GM13977 (cell line): ENCODE data around the gene PHAF1.

Experiments used
- DNase-seq: peaks from one replicate; pipeline ENCODE4 v3.0.0; 2012; ENCODE audit warnings: low spot score
- in situ Hi-C: fragments of 300-500 bp; cut with MboI; formaldehyde crosslinking; loops from one replicate; pipeline ENCODE4 v1.12.0; 2022; ENCODE audit warnings: low sequenced_read_pairs, low pct_unique_long_range_greater_than_20kb, mixed read lengths, inconsistent platforms; ENCODE audit not compliant: unreplicated experiment
- TF ChIP-seq, protein P1 (sequence below): IDR thresholded peaks from 2 replicates; pipeline ENCODE4 v1.5.1; 2012; ENCODE audit warnings: mild to moderate bottlenecking, control low read depth; ENCODE audit not compliant: insufficient read depth; ENCODE audit errors: extremely low read depth, missing control alignments

The PHAF1 gene

DNA sequence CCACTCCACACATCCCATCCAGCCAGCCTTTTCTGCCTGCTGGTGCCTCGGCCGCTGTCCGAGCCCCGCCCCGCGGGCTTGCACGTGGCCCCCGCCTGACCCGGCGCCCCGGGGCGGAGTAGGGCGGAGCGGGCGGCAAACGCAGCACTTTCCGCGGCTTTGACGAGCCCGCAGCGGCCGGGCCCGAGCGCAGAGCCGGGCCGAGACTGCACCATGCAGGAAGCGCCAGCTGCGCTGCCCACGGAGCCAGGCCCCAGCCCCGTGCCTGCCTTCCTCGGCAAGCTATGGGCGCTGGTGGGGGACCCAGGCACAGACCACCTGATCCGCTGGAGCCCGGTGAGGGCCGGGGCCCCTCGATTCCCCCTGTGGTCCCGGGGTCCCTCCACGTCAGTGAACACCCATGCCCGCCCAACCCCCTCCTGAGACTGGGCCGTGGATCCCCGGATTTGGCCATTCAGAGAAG lies 54.9 kb downstream of the PHAF1 start, which contains the start of gene HSF4:
HSF4 (plus strand) TSS at position 147 of the 463 bp plus-strand sequence; CDS start at position 214, 67 bp downstream.
- peak; percentile 70 for DNase-seq
- TF ChIP-seq, protein P1, sequence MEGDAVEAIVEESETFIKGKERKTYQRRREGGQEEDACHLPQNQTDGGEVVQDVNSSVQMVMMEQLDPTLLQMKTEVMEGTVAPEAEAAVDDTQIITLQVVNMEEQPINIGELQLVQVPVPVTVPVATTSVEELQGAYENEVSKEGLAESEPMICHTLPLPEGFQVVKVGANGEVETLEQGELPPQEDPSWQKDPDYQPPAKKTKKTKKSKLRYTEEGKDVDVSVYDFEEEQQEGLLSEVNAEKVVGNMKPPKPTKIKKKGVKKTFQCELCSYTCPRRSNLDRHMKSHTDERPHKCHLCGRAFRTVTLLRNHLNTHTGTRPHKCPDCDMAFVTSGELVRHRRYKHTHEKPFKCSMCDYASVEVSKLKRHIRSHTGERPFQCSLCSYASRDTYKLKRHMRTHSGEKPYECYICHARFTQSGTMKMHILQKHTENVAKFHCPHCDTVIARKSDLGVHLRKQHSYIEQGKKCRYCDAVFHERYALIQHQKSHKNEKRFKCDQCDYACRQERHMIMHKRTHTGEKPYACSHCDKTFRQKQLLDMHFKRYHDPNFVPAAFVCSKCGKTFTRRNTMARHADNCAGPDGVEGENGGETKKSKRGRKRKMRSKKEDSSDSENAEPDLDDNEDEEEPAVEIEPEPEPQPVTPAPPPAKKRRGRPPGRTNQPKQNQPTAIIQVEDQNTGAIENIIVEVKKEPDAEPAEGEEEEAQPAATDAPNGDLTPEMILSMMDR: no peak
- in situ Hi-C loops: no loop called here

- TF ChIP-seq, protein P1: no peak
- no peak for DNase-seq
- in situ Hi-C loops: no loop called here
Measured at GRCh38 chr16:67165121-67166078, 55.7 kb downstream of the PHAF1 start.

GRCh38 chr16:67166110-67166547 lies 56.4 kb downstream of the PHAF1 start:
- no peak for DNase-seq
- in situ Hi-C loops: no loop called here
- TF ChIP-seq, protein P1: no peak

DNA sequence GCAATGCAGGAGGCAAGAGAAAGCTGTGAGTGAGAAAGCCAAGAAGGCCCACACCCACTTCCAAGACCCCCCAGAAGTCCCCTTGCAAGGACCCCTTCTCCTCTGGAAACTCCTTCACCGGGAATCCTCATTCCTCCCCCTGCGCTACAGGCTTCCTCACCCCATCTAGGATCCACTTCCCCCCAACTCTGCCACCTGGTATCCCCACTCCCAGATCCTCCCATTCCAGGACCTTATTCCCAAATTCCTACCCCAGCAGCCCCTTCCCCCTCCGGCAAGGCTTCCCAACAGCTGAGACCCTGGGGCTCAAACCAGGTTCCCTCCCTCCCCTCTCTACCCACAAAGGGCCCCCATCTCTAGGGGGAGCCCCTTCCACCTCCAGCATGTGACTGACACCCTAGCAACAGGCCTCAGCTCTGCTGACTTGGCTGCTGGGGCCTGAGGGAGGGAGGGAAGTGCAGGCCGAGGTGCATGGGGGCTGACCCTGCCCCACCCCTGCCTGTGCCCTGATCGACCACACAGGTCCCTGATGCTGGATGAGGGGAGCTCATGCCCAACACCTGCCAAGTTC lies 56.9 kb downstream of the PHAF1 start:
- TF ChIP-seq, protein P1: peak; percentile 23
- in situ Hi-C loops: no loop called here
- DNase-seq: no peak

DNA sequence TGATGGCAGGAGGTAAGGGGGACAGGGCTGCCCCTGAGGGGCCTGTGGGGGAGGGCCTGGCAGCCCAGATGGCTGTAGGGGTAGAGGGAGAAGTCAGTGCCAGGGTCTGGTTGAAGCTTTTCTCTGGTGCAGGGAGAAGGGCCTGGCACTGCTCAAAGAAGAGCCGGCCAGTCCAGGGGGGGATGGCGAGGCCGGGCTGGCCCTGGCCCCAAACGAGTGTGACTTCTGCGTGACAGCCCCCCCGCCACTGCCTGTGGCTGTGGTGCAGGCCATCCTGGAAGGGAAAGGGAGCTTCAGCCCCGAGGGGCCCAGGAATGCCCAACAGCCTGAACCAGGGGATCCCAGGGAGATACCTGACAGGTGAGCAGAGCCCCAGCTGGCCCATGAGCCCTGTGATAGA lies 57.8 kb downstream of the PHAF1 start:
- TF ChIP-seq, protein P1: no peak
- DNase-seq: no peak
- in situ Hi-C loops: no loop called here

GRCh38 chr16:67169011-67169451 lies 59.3 kb downstream of the PHAF1 start:
- in situ Hi-C loops: no loop called here
- no peak for DNase-seq
- TF ChIP-seq, protein P1: no peak
